Omental fat pad (tissue), 4 donors: ENCODE results near the gene UBL4B. TPM values are rescaled to one million over a fixed set of nuclear protein-coding genes. Genes with fewer than 3 reads are reported as not detected.

Experiments
- ATAC-seq: fragments of 150-250 bp; one replicate; pipeline ENCODE4 v1.9.1; 2016; ENCODE audit warnings: mild to moderate bottlenecking, moderate library complexity; ENCODE audit not compliant: low FRiP score
- DNase-seq: peaks from one replicate; pipeline ENCODE4 v3.0.0-alpha.2; 2019; ENCODE audit warnings: low spot score
- total RNA-seq, 4 donors: library from RNA; depleted of rRNA; stranded (reverse); fragments of >200 nt; gene quantifications; one replicate each; pipeline ENCODE4 v1.1.0, GENCODE V29; 2016
- TF ChIP-seq, protein P1 (sequence below), 3 donors: fragments of 450-650 bp; IDR thresholded peaks; one replicate each; pipeline ENCODE4 v1.5.1; 2016 to 2017; ENCODE audit warnings: antibody characterized with exemption in 3 of 3, mild to moderate bottlenecking in 3 of 3, moderate library complexity in 2 of 3

The UBL4B gene
- total RNA-seq, 4 donors from 2014 or later, result 0.46 to 0.63 TPM; not detected in 2

DNA sequence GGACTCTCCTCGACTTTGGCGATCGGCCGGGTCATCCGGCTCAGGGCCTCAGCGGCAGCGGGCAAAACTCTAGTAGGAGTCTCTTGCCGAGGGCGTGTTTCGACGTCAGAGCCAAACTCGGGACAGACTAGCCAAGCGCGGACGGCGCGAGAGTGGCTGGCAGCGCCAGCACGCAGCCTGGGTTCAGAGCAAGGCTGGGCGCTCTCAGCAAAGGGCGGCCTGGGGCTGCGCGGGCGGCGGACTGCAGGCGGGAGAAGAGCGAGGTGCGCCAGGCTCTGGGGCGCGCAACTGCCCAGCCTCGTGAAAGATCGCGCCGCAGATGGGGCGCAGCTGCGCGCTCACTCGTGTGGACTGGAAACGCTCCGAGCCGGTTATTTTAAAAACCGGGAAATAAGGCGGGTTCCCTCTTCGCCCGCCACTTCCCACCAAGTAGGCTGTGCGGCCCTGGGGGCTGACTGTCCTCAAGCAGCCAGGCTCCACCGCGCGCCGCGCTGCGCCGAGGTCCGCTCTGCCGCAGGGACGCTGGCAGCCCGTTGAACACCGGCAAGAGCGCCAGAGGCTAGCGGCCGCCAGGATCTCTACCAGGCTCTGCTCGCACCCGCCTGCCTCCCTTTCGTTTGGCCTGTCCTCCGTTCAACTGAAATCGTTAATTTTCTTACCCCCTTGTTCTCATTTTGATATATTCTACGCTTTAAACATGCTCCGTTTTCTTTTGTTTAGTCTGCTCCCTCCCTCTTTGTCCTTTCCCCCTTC lies 44.2 kb upstream of the UBL4B start:
- DNase-seq (no peak), ATAC-seq (no peak)
- TF ChIP-seq, protein P1, sequence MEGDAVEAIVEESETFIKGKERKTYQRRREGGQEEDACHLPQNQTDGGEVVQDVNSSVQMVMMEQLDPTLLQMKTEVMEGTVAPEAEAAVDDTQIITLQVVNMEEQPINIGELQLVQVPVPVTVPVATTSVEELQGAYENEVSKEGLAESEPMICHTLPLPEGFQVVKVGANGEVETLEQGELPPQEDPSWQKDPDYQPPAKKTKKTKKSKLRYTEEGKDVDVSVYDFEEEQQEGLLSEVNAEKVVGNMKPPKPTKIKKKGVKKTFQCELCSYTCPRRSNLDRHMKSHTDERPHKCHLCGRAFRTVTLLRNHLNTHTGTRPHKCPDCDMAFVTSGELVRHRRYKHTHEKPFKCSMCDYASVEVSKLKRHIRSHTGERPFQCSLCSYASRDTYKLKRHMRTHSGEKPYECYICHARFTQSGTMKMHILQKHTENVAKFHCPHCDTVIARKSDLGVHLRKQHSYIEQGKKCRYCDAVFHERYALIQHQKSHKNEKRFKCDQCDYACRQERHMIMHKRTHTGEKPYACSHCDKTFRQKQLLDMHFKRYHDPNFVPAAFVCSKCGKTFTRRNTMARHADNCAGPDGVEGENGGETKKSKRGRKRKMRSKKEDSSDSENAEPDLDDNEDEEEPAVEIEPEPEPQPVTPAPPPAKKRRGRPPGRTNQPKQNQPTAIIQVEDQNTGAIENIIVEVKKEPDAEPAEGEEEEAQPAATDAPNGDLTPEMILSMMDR (IDR thresholded peaks at IDR 0.05), result no peak

DNA sequence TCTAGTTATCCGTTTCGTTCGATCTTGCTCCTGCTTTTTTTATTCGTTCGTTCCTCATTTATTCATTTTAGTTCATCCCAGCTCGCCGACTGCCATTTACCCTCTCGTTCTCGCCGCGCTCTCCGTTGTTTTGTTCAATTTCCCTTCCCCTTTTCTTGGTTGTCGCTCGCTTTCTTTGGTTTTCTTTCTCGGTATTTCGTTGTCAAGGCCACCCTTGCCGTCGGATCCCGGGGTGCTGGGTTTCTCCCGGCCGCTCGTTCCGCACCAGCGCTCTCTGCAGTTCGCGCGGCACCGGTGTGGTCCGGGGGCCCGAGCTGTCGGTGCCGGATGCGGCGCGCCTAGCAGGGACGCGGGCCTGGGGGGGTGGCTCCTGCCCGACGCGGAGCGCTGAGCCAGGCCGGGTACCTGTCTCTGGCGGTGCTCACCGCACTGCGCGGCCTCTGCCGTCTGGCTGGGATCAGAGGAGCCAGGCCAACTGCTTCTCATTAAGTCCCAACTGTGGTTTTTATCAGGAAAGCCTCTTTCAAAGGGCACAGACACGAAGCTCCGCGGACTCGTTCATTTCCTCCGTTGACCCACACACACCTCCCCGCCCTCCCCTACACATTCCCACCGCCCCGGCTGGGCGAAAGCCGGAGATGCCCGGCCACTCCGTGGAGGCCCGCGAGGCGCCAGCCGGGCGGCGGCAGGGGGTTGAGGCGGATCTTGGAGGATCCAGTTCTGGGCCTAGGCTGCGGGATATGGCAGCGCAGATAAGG lies 43.4 kb upstream of the UBL4B start:
- TF ChIP-seq, protein P1 (IDR thresholded peaks at IDR 0.05), result no peak
- DNase-seq, result no peak
- ATAC-seq, result no peak

DNA sequence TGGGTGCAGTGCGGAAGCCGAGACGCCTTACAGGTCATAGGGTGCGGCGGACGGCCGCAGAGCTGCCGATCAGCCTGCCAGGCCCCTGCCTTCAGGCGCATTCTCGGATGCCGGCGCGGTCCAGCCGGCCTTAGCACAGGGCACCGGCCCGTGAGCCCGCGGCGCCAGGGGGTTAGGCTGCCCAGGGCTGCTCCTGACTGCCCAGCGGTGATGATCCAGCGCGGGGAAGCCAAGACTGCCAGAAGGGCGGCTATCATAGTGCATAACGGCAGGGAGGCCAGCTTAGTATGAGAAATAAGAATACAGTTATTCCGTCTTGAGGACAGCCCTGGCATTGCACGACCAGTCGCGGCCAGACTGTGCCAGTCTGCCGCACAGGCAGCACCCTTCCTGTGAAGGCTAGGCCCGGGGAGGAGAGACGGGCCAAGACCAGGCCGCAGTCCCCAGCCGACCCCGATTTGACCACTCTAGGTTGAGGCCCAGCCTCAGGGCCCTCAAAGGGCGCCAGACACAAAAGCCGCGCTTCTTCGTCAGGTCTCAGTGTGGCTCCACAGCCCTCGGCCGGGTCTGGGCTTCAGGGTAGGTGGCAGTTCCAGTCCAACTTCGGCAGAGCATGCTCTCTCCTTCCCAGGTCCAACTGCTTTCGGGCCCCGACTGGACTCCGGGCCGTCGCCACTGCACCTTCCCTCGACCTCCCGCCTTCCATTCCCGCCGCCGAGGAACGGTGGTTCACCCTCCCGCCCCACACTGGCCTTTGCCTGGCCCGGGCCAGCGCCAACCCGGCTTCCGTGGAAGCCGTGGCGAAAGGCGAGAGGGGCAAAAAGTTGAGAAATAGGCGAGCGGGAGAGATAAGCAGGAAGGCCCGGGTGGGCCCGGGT lies 42.6 kb upstream of the UBL4B start:
- no peak for DNase-seq
- TF ChIP-seq, protein P1 (IDR thresholded peaks at IDR 0.05), result no peak
- no peak for ATAC-seq

DNA sequence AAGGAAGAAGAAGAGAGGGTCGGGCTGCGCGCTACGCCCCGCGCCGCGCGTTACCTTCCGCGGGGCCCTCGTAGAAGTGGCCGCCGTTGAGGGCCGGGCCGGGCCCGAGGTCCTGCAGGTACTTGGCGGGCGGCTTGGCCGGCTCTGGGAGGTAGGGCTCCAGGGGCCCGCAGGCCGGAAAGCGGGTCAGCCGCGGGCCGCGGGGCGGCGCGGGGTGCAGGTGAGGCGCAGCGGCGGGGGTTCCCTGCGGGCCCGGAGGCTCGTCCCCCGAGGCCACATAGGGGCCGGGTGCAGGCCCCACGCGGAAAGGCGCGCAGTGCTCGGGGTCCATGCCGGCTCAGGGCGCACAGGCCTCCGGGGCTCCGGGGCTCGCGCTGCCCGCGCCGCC lies 42.0 kb upstream of the UBL4B start:
- TF ChIP-seq, protein P1 (IDR thresholded peaks at IDR 0.05), result no peak
- no peak for ATAC-seq

DNA sequence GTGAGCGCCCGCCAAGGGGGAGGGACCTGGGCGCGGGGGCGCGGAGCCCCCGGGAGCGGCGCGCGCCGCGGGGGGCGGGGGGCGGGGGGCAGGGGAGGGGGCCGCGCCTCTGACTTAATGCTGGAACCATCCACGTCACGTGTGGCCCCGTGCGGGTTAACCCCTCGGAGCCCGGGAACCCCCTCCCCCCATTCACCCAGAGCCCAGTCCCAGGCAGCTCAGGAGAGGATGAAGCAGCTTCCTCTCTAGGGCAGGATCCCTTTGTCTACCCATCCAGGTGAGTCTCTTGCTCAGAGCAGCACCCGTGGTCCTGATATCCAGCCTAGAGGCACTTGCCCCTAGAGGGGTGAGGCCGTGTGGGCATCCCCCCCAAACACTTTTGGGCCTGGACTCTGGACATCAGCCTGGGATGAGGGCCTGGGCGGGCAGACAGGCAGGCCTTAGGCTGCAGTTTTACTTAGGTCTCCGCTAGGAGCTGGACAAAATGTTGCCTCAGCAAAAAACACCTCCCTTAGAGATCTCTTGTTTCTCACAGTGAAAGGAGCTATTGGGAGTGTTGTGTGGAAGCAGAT lies 41.5 kb upstream of the UBL4B start, which contains the start of gene ALX3:
TSS of gene ALX3 (minus strand) at position 2 of the 572 bp plus-strand sequence. CDS start 60 bp downstream, outside the sequence.
- no peak for DNase-seq
- TF ChIP-seq, protein P1 (IDR thresholded peaks at IDR 0.05), result no peak
- no peak for ATAC-seq

More for the DNA sequence above, 42.0 kb upstream of the UBL4B start:
- DNase-seq, result no peak

DNA sequence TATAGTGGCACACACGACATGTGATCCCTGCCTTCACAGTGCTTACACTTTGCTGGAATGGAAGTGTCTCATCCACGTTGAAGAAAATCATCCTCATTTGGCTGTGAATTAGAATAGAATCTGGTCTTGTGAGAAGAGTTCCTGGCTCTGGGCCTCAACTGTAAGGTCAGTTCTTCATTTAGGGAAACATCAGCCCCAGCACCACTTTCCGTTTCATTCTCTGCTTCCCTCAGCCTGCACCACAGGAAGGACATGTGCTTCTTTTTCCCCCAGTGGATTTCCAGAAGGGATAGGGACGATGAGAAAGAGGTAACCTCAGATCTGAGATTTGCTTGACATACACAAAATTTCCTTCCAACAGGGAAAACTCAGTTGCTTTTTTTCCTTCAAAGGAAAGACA lies 38.1 kb upstream of the UBL4B start:
- TF ChIP-seq, protein P1 (IDR thresholded peaks at IDR 0.05), result no peak
- no peak for DNase-seq
- no peak for ATAC-seq
